Adrenal gland (tissue), 12 donors: ENCODE data around the gene ENAH. TPM values are rescaled to one million over a fixed set of nuclear protein-coding genes. Genes with fewer than 3 reads are reported as not detected.
A peak's percentile ranks its signal among the peaks of the same experiment; 100 is the strongest.

Source experiments
- DNase-seq, 7 donors: peaks; one replicate each; pipeline ENCODE4 v3.0.0-alpha.2; 2019 to 2020
- H3K27ac ChIP-seq, 5 donors: fragments of 200-600 bp; sonication (generic) in 4 of 5; 1 replicate in 3 of 5; 2 replicates in 2 of 5; pipeline versions ENCODE4 v1.5.1 to v1.8.0; 2016 to 2020; ENCODE audit warnings: mild to moderate bottlenecking in 1 of 5
- H3K27me3 ChIP-seq: fragments of 200-600 bp; 2 replicates; pipeline ENCODE4 v1.8.0; 2021
- H3K36me3 ChIP-seq, 2 donors: fragments of 200-600 bp; replicated peaks in 1 of 2; 1 replicate in 1 of 2; 2 replicates in 1 of 2; pipeline versions ENCODE4 v1.5.1 to v1.8.0; 2018 to 2022
- H3K4me1 ChIP-seq, 2 donors: fragments of 200-600 bp; replicated peaks in 1 of 2; 1 replicate in 1 of 2; 2 replicates in 1 of 2; pipeline versions ENCODE4 v1.5.1 to v1.8.0; 2018 to 2021
- H3K4me3 ChIP-seq, 4 donors: fragments of 200-600 bp; sonication (generic) in 3 of 4; one replicate each; pipeline ENCODE4 v1.5.1; 2016 to 2018
- H3K9me3 ChIP-seq, 3 donors: fragments of 200-600 bp; sonication (generic) in 1 of 3; replicated peaks in 1 of 3; 1 replicate in 2 of 3; 2 replicates in 1 of 3; pipeline versions ENCODE4 v1.5.1 to v1.8.0; 2016 to 2021
- CTCF ChIP-seq, 6 experiments: fragments of 450-650 bp in 4 of 6; fragments of 200-600 bp in 2 of 6; sonication (generic) in 1 of 6; IDR thresholded peaks; 1 replicate in 5 of 6; 2 replicates in 1 of 6; pipeline versions ENCODE4 v1.5.1 to v1.8.0; 2016 to 2021; ENCODE audit warnings: antibody characterized with exemption in 6 of 6, mild to moderate bottlenecking in 2 of 6, moderate library complexity in 1 of 6
- POLR2A ChIP-seq, 2 donors: fragments of 450-650 bp; IDR thresholded peaks; one replicate each; pipeline ENCODE4 v1.6.1; 2017; ENCODE audit warnings: antibody characterized with exemption in 2 of 2, mild to moderate bottlenecking in 2 of 2, moderate library complexity in 1 of 2
- WGBS, 4 donors: extraction: QIAGEN DNeasy Blood & Tissue Kit in 2 of 4; methylation state at CpG; one replicate each; pipeline versions ENCODE4 v1.1.5 to v1.1.7; 2013 to 2017; 5-methylcytosine and 5-hydroxymethylcytosine counted together
- intact Hi-C, 2 donors: fragments of 100-400 bp; cut with DNase I; formaldehyde crosslinking; loops; one replicate each; pipeline versions ENCODE4 v1.14.1 to v1.15.0; 2022 to 2023
- polyA plus RNA-seq, 3 donors: library from polyadenylated mRNA; stranded (reverse); fragments of 200-250 nt in 2 of 3; fragments of 350-450 nt in 1 of 3; fragmentation: Illumina TruSeq in 1 of 3; extraction: RNeasy Lipid Tissue Mini Kit (QIAGEN cat#74804) in 1 of 3; gene quantifications; one replicate each; pipeline ENCODE4 v1.2.3, GENCODE V29; 2013 to 2014
- total RNA-seq, 9 donors: library from RNA; depleted of rRNA in 4 of 9; stranded (reverse); fragments of >200 nt in 4 of 9; fragments of 120-200 nt in 1 of 9; fragmentation: NEBNext Ultra II Directional in 1 of 9; extraction: Animal tissue kit (Norgen Biotek cat#: 25700) in 1 of 9; gene quantifications; one replicate each; pipeline versions ENCODE4 v1.1.0 to v1.2.4, GENCODE V29; 2013 to 2023
- donor health status: healthy with polysubstance abuse.
- donor health status: Bipolar disorder and iron deficiency.
- donor health status: DM: yes; HTN: yes; CAD: no.
- donor health status: DM: no; HTN: no; CAD: no.
- donor health status: DM: no; HTN: no; CAD: no.
- donor health status: DM: yes; HTN: yes; CAD: no.

ENAH gene
- total and polyA plus RNA-seq, 12 donors, result 10.0 to 142 (median 71.9) TPM

GRCh38 chr1:225509376-225509707 is 143.6 kb downstream of the ENAH start:
- H3K36me3 ChIP-seq, result no peaks in the 10 kb centered on the region
- TF ChIP-seq CTCF (IDR thresholded peaks at IDR 0.05), result no peak
- TF ChIP-seq POLR2A (IDR thresholded peaks at IDR 0.05), result no peak
- intact Hi-C loops, result no loop called here
- no peaks in the 10 kb centered on the region for H3K27me3 ChIP-seq
- H3K4me1 ChIP-seq, result peaks cover 0 to 4% of the 10 kb centered on the region in 2 donors
- H3K9me3 ChIP-seq, result no peaks in the 10 kb centered on the region
- no peak overlapping the region for H3K4me3 ChIP-seq
- no peak for DNase-seq
- peak overlapping the region in 3 of 5 donors; percentile 57 to 81 (median 70) for H3K27ac ChIP-seq
- 94 to 96% (median 95%) methylated on average over 2 of the region's 2 CpGs for WGBS, 4 donors

GRCh38 chr1:225508538-225509375 is 144.2 kb downstream of the ENAH start:
- peaks cover 0 to 4% of the 10 kb centered on the region in 2 donors for H3K4me1 ChIP-seq
- peak overlapping the region in 4 of 5 donors; percentile 2 to 81 (median 64) for H3K27ac ChIP-seq
- peak; percentile 42 to 77 (median 64) for DNase-seq

GRCh38 chr1:225506727-225507126 is 146.2 kb downstream of the ENAH start:
- Histone ChIP-seq H3K27me3 (no peaks in the 10 kb centered on the region), H3K4me1 (peaks cover 0 to 4% of the 10 kb centered on the region in 2 donors), H3K9me3 (no peaks in the 10 kb centered on the region), H3K27ac (no peak overlapping the region), H3K4me3 (no peak overlapping the region), H3K36me3 (no peaks in the 10 kb centered on the region)
- no peak for DNase-seq
- TF ChIP-seq CTCF (IDR thresholded peaks at IDR 0.05) (no peak), POLR2A (IDR thresholded peaks at IDR 0.05) (no peak)
- intact Hi-C loops, result no loop called here
- 72 to 88% (median 80%) methylated on average over 1 of the region's 1 CpG for WGBS, 4 donors

More at GRCh38 chr1:225508538-225509375, 144.2 kb downstream of the ENAH start:
- WGBS, 4 donors, result 77 to 86% (median 80%) methylated on average over 11 to 12 of the region's 12 CpGs
- intact Hi-C loops, result no loop called here
- Histone ChIP-seq H3K27me3 (no peaks in the 10 kb centered on the region), H3K36me3 (no peaks in the 10 kb centered on the region), H3K9me3 (no peaks in the 10 kb centered on the region), H3K4me3 (no peak overlapping the region)
- TF ChIP-seq CTCF (IDR thresholded peaks at IDR 0.05) (no peak), POLR2A (IDR thresholded peaks at IDR 0.05) (no peak)

GRCh38 chr1:225504776-225505175 is 148.1 kb downstream of the ENAH start:
- Histone ChIP-seq H3K36me3 (no peaks in the 10 kb centered on the region), H3K4me1 (peaks cover 0 to 4% of the 10 kb centered on the region in 2 donors), H3K9me3 (no peaks in the 10 kb centered on the region), H3K4me3 (no peak overlapping the region), H3K27me3 (no peaks in the 10 kb centered on the region), H3K27ac (no peak overlapping the region)
- TF ChIP-seq POLR2A (IDR thresholded peaks at IDR 0.05), result no peak
- TF ChIP-seq CTCF (IDR thresholded peaks at IDR 0.05), result no peak
- intact Hi-C loops, result no loop called here
- WGBS, 4 donors, result 83 to 90% (median 87%) methylated on average over 2 of the region's 2 CpGs
- no peak for DNase-seq
